HG03342 (cell line): Measurements from ENCODE around the gene POSTN.
"Not testable (repeated sequence)": the region's sequence is repeated elsewhere in the genome, so short reads cannot be mapped to it uniquely, and the experiment has no call there.

ENCODE experiments used
- ATAC-seq: cut with Tn5 transposase; IDR thresholded peaks from one replicate; pipeline ENCODE4 v1.9.1; 2021; ENCODE audit warnings: mild to moderate bottlenecking, moderate library complexity; ENCODE audit not compliant: unreplicated experiment

Gene POSTN

GRCh38 chr13:37596805-37597204, 1.8 kb downstream of the POSTN start:
- no peak for ATAC-seq

DNA sequence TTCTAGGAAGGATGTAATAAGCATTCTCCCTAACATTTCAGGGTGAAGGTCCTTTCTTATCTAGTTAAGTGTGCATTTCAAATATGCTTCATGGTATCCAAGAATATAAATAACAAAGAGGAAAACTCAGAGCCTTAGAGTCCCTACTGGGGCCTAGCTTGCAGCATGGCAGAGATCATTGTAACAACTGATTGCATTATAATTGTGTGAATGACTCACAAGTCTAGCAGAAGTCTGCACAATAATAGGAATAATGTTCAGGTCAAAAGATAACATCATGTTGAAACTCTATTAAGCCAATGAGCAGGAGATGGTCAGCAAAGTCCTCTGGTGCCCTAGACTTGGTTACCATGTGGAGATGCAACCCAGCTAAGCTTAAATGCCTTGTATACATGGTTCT, 3.4 kb downstream of the POSTN start:
- ATAC-seq = no peak

- ATAC-seq = no peak
Observed at GRCh38 chr13:37594550-37594949, 4.0 kb downstream of the POSTN start.

DNA sequence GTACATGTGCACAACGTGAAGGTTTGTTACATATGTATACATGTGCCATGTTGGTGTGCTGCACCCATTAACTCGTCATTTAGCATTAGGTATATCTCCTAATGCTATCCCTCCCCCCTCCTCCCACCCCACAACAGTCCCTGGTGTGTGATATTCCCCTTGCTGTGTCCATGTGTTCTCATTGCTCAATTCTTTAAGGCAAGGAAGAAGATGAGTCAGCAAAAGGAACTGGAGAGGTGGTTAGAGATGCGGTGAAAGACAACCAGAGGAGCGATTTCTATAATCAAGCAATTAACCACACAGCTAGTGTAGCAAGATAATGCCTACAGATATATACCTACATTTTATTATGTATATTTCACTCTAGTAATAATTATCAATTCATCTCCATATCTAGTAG, 9.2 kb downstream of the POSTN start:
- ATAC-seq = not testable (repeated sequence)

GRCh38 chr13:37587236-37587635, 11.3 kb downstream of the POSTN start:
- ATAC-seq = no peak

- no peak for ATAC-seq
Observed at GRCh38 chr13:37586164-37586563, 12.4 kb downstream of the POSTN start.

DNA sequence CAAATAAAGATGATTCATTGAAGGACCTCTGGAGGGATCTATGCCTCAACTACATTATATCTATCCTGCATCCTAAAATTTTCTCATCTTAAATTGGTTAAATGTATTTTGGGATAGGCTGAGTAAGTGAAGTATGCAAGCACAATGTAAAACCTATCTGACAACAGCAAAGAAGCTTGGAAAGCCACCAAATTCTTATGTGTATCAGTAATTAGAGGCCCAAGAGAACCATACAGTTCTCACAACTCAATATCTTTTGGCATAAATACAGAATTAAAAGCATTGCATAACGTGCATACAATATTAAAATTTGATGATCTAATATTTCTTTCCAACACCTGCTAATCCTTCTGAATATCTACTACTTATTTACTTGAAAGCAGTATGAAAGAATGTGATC, 13.0 kb downstream of the POSTN start:
- no peak for ATAC-seq

DNA sequence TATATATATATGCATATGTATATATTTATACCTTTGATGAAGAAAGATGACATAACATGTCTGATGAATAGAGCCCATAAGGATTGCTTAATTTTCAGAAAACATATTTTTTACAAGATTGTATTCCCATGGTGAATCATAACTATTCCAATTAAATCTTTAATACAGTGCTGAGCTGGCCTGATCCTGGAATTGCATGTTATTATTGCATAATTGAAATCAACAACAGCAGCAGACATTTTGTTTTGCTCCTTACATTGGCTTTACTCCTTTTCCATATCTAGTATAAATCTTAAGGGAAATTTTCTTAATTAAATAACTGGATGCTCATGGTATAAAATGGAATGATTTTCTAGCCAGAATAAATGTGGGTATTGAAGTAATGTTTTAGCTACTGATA, 22.0 kb downstream of the POSTN start:
- no peak for ATAC-seq

DNA sequence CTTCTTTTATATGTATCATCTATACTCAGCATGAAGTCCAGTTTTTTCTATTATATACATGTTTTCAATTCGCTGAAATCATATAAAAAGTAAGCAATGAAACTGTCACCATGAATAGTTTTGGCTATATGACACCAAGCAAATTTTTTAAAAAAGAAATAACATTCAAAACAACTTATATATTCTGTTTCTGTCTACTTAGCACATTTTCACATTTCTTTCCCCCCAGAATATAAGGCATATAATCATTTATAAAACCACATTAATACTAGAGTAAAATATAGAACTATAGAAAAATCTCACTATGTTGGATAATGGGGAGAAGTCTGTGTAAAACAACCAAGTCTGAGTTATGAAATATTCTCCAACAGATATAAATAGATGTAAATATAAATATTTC, 33.1 kb downstream of the POSTN start:
- ATAC-seq = no peak

GRCh38 chr13:37561031-37561430, 37.5 kb downstream of the POSTN start:
- no peak for ATAC-seq

DNA sequence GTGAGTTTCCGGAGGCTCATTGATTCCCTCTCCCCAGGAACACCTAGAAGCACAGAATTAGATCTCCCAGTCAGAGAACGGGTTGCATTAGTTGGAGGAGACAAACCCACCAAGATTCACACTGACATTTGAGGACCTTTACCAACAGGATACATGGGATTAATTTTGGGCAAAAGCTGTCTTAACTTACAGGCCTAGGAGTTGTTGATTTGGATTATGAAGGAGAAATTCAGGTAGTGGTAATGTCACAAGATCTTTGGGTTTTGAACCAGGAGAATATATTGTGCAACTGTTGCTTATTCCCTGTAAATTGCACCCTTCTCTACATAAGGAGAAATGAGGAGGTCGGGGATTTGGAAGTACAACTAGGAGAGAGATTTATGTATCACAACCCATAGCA, 38.0 kb downstream of the POSTN start:
- no peak for ATAC-seq

- ATAC-seq = not testable (repeated sequence)
Observed at GRCh38 chr13:37558766-37559165, 39.8 kb downstream of the POSTN start.

GRCh38 chr13:37546087-37546486, 52.5 kb downstream of the POSTN start:
- ATAC-seq = no peak

GRCh38 chr13:37544995-37545394, 53.6 kb downstream of the POSTN start:
- ATAC-seq = no peak

DNA sequence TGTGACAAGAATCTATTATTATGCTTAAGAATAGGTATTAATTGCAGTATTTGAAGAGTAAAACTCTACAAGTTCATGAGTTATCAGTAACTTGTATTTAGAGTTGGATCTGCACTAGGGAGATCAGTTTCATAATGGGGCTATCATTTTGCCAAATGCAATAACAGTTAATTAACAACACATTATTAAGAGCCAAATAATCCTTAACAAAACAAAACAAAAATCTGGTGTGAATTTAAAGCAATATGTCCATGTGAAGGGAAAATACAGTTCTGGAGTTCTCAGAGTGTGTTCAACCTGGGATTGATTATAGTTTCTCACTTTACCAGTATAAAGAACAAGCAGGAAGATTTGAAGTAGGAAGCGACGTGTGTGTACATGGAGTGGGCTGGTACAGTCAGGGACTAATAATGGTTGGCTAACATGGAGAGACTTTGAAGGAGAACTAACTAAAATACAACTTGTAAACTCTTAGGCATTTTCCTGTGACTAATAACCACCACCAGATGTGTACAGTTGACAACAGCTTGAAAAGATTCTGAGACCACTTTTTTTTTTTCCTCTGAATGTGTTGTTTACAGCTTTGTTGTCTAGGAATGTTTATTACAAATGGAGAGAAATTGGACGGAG, 58.5 kb downstream of the POSTN start:
- no peak for ATAC-seq

GRCh38 chr13:37539170-37539569, 59.4 kb downstream of the POSTN start:
- ATAC-seq = no peak

GRCh38 chr13:37535501-37535900, 63.1 kb downstream of the POSTN start:
- no peak for ATAC-seq

DNA sequence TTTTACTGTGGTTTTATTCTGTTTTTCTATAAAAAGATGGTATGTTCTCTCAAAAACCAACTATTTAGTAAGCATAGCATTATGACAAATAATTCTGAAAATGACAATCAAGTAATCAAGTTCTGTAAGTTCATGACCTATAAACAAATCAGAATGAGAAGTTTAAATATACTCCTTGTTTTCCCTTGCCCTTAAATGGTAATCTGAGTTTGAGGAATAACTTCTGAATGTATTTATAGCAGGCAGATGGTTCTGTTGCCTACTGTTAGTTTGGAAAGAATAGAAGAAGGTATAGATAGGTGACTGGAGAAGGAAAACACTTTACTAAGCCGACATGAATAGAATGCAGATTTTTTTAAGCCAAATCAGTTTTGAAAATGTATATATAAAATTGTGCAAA, 63.9 kb downstream of the POSTN start:
- no peak for ATAC-seq

DNA sequence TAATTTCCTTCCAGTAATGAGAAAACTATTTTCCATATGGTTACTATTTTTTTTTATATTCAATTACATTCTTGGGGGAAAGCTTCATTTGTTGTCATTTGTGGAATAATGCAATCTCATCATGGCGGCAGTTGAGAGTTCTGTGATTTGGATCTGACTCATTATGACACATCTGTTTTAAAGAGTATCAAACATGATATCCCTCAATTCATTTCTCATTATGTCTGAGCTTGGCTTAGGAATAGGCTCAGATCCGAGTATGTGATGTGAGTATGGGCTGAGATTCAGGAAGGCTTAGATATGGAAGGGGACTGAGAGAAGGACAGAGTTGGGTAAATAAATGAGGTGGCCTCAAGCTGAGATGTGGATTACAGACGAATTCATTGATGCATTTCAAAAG, 64.4 kb downstream of the POSTN start:
- no peak for ATAC-seq

- no peak for ATAC-seq
Observed at GRCh38 chr13:37531049-37531448, 67.5 kb downstream of the POSTN start.

- ATAC-seq = no peak
Observed at GRCh38 chr13:37529751-37530385, 68.7 kb downstream of the POSTN start.

- ATAC-seq = no peak
Observed at GRCh38 chr13:37526710-37527473, 71.7 kb downstream of the POSTN start.
